Effector memory CD4-positive, alpha-beta T cell (primary cell): Measurements from ENCODE around the gene SMOC1.

Experiments used
- DNase-seq, 3 donors: peaks; one replicate each; pipeline ENCODE4 v3.0.0-alpha.2; 2020
- H3K27ac ChIP-seq: 2 replicates; pipeline ENCODE4 v1.7.0; 2013; ENCODE audit warnings: mild to moderate bottlenecking, low read length, moderate library complexity; ENCODE audit not compliant: insufficient read depth, poor library complexity, severe bottlenecking
- H3K27me3 ChIP-seq: replicated peaks from 2 replicates; pipeline ENCODE4 v1.7.0; 2013; ENCODE audit warnings: mild to moderate bottlenecking, low read length; ENCODE audit not compliant: insufficient read depth, control insufficient read depth, poor library complexity, severe bottlenecking
- H3K36me3 ChIP-seq: 2 replicates; pipeline ENCODE4 v1.7.0; 2013; ENCODE audit warnings: mild to moderate bottlenecking, low read length, moderate library complexity; ENCODE audit not compliant: control insufficient read depth, insufficient read depth
- H3K4me1 ChIP-seq: 2 replicates; pipeline ENCODE4 v1.7.0; 2013; ENCODE audit warnings: low read length, mild to moderate bottlenecking; ENCODE audit not compliant: control insufficient read depth, insufficient read depth, poor library complexity, severe bottlenecking
- H3K4me3 ChIP-seq: 2 replicates; pipeline ENCODE4 v1.7.0; 2013; ENCODE audit warnings: low read length, low read depth, mild to moderate bottlenecking; ENCODE audit not compliant: insufficient read depth, poor library complexity, severe bottlenecking
- H3K9me3 ChIP-seq: 2 replicates; pipeline ENCODE4 v1.7.0; 2013; ENCODE audit warnings: mild to moderate bottlenecking, low read length, moderate library complexity; ENCODE audit not compliant: control insufficient read depth

Gene SMOC1

DNA sequence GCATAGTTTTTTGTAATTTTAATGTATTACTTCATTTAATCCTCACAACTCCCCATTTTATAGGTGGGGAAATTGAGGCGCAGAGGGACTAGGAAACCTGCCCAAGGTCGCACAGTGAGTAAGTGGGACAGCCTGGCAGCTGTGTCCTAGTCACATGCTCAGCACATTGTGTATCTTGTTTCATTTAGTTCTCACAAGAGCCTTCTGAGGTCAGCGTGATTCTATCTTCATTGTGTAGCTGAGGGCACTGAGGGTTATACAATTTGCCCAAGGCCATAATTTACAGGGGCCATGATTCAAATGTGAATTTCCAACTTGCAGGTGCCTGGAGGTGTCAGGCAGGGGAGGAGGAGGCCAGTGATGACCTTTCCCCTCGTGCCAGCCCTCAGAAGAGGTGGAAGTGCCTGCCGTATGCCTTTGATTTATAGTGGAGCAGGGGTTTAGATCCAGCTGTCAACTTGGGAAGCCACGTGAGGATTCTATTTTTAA lies 30.3 kb upstream of the SMOC1 start:
- Histone ChIP-seq H3K27ac (no peak overlapping the region), H3K27me3 (peaks cover 5% of the 10 kb centered on the region), H3K4me1 (no peaks in the 10 kb centered on the region), H3K9me3 (no peaks in the 10 kb centered on the region), H3K4me3 (no peak overlapping the region), H3K36me3 (no peaks in the 10 kb centered on the region)
- no peak for DNase-seq

- Histone ChIP-seq H3K9me3 (no peaks in the 10 kb centered on the region), H3K27ac (no peak overlapping the region), H3K27me3 (peaks cover 5% of the 10 kb centered on the region), H3K4me1 (no peaks in the 10 kb centered on the region), H3K36me3 (no peaks in the 10 kb centered on the region), H3K4me3 (no peak overlapping the region)
- DNase-seq, result no peak
These were observed 29.0 kb upstream of the SMOC1 start for GRCh38 chr14:69850086-69850735.

DNA sequence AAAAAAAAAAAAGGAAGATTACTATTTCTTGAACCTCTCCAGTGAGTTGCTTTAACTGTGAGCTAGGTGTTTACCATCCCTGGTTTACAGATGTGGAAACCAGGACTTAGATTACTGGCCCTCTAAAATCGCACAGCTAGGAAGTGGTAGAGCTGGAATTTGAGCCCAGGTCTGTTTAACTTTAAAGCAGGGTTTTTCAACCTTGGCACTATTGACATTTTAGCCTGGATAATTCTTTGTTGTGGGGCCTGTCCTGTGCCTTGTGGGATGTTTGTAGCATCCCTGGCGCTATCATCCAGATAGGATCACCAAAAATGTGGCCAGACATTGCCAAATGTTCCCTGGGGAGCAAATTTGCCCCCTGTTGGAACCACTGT lies 28.5 kb upstream of the SMOC1 start:
- H3K4me1 ChIP-seq, result no peaks in the 10 kb centered on the region
- no peak overlapping the region for H3K4me3 ChIP-seq
- H3K27ac ChIP-seq, result no peak overlapping the region
- H3K9me3 ChIP-seq, result no peaks in the 10 kb centered on the region
- H3K27me3 ChIP-seq, result peaks cover 5% of the 10 kb centered on the region
- no peak for DNase-seq
- no peaks in the 10 kb centered on the region for H3K36me3 ChIP-seq

DNA sequence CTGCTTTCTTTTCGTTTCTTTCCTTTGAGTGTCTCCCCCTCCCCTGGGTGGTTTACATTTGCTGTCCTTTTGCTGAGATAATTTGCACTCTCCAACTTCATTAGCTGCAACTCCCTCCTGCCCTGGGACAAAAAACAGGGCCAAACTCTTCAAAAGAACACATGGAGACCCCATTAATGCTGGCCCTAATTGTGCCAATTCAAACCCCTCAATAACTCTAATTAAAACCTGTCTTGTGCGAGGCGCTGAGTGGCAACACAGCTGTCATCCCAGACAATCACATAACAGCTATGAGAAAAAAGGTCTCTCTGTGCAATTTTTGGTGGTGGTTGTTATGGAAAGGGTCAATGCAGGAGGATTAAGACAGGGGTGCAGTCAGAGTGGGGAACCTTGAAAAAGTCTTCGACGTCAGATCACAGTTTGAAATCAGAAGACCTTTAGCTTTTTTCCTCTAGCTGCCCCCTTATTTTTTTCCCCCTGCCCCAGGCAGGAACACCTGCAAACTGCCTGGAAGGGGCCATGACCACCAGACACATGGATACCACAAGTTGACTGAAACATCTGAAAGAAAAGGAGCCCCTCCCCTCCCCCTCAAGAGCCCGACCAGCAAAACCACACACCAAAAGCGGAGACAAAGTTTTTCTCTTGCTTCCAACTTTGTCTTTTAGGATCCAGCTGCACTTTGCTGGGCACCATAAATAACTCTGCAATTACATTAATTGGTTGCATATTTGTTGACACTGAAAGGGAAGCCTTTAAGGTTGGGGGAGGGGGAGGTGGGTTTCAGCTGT lies 26.5 kb upstream of the SMOC1 start:
- DNase-seq, result no peak
- H3K4me3 ChIP-seq, result no peak overlapping the region
- H3K27me3 ChIP-seq, result peaks cover 5% of the 10 kb centered on the region
- no peaks in the 10 kb centered on the region for H3K9me3 ChIP-seq
- H3K36me3 ChIP-seq, result no peaks in the 10 kb centered on the region
- no peaks in the 10 kb centered on the region for H3K4me1 ChIP-seq
- no peak overlapping the region for H3K27ac ChIP-seq

DNA sequence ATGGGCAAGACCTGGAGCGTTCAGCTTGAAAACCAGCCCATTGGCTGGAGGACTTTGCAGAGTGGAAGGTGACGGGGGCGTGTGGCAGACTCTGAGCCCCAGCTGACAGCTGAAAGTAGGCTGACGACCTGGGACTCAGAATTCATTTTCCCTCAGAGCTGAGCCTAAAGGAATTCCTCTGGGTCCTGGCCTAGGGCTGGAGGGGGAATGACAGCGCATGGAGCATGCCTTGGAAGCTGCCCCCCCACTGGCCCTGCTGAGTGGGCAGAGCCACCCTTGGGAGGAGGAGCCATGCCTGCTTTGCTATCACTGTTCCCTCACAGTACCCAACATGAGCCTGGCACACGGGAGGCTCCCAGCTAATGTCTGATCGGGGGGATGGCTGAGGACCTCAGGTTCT lies 25.4 kb upstream of the SMOC1 start:
- Histone ChIP-seq H3K9me3 (no peaks in the 10 kb centered on the region), H3K27me3 (peaks cover 5% of the 10 kb centered on the region), H3K36me3 (no peaks in the 10 kb centered on the region), H3K4me3 (no peak overlapping the region), H3K27ac (no peak overlapping the region), H3K4me1 (no peaks in the 10 kb centered on the region)
- DNase-seq, result no peak

- Histone ChIP-seq H3K27ac (no peak overlapping the region), H3K27me3 (peaks cover 5% of the 10 kb centered on the region), H3K4me3 (no peak overlapping the region), H3K9me3 (no peaks in the 10 kb centered on the region), H3K36me3 (no peaks in the 10 kb centered on the region), H3K4me1 (no peaks in the 10 kb centered on the region)
- no peak for DNase-seq
These were observed 24.6 kb upstream of the SMOC1 start for GRCh38 chr14:69854598-69854997.

GRCh38 chr14:69855180-69855832 lies 23.9 kb upstream of the SMOC1 start:
- H3K9me3 ChIP-seq, result no peaks in the 10 kb centered on the region
- no peak for DNase-seq
- H3K4me1 ChIP-seq, result no peaks in the 10 kb centered on the region
- H3K27ac ChIP-seq, result no peak overlapping the region
- peaks cover 5% of the 10 kb centered on the region for H3K27me3 ChIP-seq
- no peak overlapping the region for H3K4me3 ChIP-seq
- no peaks in the 10 kb centered on the region for H3K36me3 ChIP-seq

GRCh38 chr14:69858801-69859200 lies 20.4 kb upstream of the SMOC1 start:
- no peaks in the 10 kb centered on the region for H3K27me3 ChIP-seq
- H3K4me3 ChIP-seq, result no peak overlapping the region
- H3K27ac ChIP-seq, result no peak overlapping the region
- no peaks in the 10 kb centered on the region for H3K36me3 ChIP-seq
- H3K9me3 ChIP-seq, result no peaks in the 10 kb centered on the region
- H3K4me1 ChIP-seq, result no peaks in the 10 kb centered on the region
- no peak for DNase-seq

DNA sequence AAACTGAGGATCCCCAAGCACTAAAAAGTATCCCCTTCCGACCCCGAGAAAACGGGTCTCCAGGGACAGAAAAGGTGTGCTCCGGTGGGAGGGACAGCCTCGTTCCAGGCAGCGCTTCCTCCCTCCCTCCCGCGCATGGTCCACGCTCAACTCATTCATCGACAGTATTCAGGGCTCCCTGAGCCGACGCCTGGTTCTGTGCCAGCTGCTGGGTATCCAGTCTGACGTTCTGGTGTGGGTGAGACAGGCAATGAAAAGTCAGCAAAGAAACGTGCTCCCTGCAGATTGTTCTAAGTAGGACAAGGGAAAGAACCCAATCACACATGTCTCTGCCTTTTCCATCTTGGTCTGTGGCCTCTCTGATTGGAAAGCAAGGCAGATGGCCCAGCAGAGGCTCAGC lies 19.6 kb upstream of the SMOC1 start:
- no peak overlapping the region for H3K4me3 ChIP-seq
- no peaks in the 10 kb centered on the region for H3K4me1 ChIP-seq
- DNase-seq, result no peak
- H3K9me3 ChIP-seq, result no peaks in the 10 kb centered on the region
- no peak overlapping the region for H3K27ac ChIP-seq
- H3K27me3 ChIP-seq, result no peaks in the 10 kb centered on the region
- no peaks in the 10 kb centered on the region for H3K36me3 ChIP-seq

- Histone ChIP-seq H3K9me3 (no peaks in the 10 kb centered on the region), H3K36me3 (no peaks in the 10 kb centered on the region), H3K4me1 (no peaks in the 10 kb centered on the region), H3K27me3 (no peaks in the 10 kb centered on the region), H3K27ac (no peak overlapping the region), H3K4me3 (no peak overlapping the region)
- no peak for DNase-seq
These were observed 19.0 kb upstream of the SMOC1 start for GRCh38 chr14:69860221-69860620.
